ENCODE results near the gene CTSZ.
"Not testable (repeated sequence)": the region's sequence is repeated elsewhere in the genome, so short reads cannot be mapped to it uniquely, and the experiment has no call there.

CTSZ gene

GRCh38 chr20:59013031-59013951, 6.2 kb upstream of the CTSZ start:
- DNase-seq, result no peak

DNA sequence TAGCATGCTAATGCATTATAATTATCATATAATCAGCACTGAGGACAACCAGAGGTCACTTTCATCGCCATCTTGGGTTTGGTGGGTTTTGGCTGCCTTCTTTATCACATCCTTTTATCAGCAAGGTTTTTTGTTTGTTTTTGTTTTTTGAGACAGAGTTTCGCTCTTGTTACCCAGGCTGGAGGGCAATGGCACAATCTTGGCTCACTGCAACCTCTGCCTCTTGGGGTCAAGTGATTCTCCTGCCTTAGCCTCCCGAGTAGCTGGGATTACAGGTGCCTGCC, 4.8 kb upstream of the CTSZ start:
- DNase-seq, result not testable (repeated sequence)

DNA sequence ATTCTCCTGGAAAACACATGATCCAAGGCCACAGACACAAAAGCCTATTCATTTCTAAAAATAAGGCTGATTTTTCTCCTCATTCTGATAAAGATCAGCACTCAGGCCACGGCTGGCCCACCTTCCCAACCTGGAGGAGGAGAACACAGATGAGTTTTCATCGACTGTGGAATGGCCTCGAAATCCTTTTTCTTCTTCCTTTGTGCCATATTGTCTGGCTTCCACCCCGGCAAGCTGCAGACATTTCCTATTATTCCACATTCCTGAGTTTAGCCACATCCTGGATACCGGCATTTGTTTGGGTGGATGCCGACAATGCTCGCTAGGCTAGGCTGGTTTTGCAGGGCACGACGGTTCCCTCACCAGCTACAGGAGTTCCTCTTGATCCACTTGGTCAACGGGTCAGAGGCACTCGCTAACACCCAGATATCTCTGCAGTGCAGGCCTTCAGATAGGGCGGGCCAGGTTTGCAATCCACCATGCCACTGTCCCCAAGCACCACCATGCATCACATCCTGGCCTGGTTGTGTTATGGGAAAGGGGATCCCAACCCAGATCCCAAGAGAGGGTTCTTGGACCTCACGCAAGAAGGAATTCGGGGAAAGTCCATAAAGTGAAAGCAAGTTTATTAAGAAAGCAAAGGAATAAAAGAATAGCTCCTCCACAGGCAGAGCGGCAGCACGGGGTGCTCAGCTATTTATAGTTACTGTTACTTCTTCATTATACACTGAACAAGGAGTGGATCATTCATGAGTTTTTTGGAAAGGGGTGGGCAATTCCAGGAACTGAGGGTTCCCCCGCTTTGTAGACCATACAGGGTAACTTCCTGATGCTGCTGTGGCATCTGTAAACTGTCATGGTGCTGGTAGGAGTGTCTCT, 4.2 kb upstream of the CTSZ start:
- peak; percentile 45 to 85 (median 54) for DNase-seq

GRCh38 chr20:59010321-59010994, 3.4 kb upstream of the CTSZ start:
- no peak for DNase-seq

- DNase-seq, result no peak
These were observed 1.8 kb upstream of the CTSZ start for GRCh38 chr20:59008715-59009336.

- peak; percentile 95 to 100 (median 98) for DNase-seq
These were observed 834 bp upstream of the CTSZ start for GRCh38 chr20:59007665-59008511.

- DNase-seq, result peak in 2 of 3 donors; percentile 54 to 56
These were observed 739 bp downstream of the CTSZ start for GRCh38 chr20:59006167-59006863.

DNA sequence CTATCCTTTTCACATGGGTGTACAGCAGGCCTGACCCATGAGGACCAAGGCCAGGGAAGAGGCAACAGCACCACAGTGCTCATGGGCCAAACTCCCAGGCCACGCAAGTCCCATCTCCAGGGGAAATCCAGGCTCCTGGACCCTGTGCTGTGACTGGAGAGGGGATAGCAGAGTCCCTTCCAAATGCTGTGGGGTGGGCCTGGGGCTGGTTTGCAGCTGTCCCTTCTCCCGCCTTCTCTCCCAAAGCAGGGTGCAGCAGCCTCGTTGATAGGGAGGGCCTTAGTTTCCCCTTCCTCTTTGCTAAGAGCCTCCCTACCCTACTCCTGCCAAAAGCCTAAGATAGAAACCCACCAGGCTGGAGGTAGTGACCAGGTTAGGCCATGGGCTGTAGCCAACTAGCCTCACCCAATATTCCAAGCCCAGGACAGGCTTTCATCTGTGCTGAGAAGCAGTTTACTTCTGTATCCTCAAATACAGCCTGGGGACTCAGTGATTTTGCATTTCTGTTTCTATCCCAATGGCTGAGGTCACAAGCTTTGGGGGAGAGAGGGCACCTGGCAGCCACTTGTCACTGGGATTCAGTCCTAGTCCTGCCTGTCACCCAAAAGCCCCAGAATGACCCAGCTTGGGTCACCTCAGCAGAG, 1.4 kb downstream of the CTSZ start:
- no peak for DNase-seq

DNA sequence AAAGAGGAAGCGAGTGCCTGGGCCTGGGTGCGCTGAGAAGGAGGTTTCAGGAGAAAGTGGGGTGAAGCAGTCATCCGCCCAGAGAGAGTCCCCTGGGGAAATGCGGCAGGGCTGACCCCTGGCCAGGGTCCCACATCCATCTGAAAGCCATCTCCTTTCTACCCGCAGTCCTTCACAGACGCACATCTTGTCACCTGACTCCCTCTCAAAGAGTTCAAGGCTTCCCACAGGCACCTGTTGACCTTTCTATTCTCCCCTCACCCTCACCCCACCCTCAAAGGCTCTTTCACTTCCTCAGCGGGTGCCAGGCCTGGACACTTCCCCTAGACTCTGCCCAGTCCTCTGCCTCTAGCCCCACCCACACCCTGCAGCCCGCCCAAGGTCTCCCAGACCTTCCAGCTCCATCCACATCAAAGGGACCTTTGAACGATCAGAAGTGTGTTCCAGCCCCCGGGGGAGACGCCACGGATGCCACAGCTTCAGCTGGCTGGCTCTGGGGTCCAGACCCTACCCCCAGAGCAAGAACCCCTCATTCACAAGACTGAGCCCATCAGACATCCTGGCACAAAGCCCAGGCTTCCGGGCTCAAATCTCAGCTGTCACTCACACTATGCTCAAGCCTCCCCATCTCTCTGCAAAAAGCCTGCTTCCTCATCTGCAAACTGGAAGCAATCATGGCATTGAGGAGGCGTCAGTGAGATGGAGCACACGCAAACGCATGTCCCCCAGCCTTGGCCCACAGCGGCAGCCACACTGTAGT, 2.1 kb downstream of the CTSZ start:
- DNase-seq, result peak; percentile 81 to 86 (median 82)

GRCh38 chr20:59004493-59004762, 2.6 kb downstream of the CTSZ start:
- peak; percentile 94 to 97 (median 95) for DNase-seq

DNA sequence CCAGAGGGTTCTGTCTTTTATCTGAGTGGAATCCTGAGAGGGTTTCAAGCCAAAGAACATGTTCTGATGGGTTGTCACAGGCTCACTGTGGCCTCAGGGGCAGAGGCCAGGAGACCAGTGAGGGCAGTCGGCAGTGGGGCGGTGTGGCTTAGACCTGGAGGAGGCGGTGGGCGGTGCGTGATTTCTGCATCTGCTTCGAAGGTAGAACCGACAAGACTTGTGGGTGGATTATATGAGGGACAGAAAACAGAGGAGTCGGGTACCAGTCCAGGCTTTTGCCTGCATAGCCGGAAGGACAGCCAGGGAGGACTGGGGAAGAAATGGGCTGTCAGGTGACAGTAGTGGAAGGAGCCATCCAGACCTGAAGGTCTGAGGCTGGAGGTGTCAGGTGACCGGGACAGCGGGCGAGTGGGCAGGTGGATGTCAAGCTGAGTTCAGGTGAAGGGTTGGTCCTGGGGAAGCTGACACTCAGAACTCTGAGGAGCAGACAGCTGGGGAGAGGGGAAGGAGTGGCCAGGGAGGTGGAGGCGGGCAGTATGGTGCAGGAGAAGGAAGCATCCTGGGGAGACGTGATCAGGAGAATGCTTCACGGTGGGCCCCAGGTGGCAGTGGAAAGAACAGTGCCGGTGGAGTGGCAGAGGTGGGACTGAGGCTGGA, 3.1 kb downstream of the CTSZ start:
- no peak for DNase-seq

DNA sequence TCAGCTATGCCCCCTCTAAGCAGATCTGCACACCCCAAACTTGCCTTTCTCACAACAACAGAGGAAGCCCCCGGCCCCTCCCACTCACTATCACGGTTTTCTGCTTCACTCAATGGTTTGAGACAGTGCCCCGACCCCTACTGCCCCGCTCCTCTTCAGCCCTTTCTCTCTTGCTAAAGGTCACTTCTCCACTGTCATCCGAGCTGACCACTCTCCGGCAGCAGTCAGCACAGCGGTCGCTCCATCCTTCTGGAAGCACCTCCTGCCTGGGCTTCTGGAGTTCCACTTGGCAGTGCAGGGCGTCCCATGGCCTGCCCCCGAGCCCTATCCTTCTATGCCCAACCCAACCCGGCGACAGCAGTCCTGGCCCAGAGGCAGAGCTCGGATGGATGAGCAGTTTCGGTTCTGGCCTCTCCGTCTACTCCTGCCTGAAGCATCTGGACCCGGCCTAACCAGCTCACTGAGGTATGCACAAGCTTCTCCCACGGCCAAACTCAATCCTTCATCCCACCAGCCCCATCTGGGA, 4.1 kb downstream of the CTSZ start:
- no peak for DNase-seq

GRCh38 chr20:59002388-59002787, 4.7 kb downstream of the CTSZ start:
- no peak for DNase-seq

DNA sequence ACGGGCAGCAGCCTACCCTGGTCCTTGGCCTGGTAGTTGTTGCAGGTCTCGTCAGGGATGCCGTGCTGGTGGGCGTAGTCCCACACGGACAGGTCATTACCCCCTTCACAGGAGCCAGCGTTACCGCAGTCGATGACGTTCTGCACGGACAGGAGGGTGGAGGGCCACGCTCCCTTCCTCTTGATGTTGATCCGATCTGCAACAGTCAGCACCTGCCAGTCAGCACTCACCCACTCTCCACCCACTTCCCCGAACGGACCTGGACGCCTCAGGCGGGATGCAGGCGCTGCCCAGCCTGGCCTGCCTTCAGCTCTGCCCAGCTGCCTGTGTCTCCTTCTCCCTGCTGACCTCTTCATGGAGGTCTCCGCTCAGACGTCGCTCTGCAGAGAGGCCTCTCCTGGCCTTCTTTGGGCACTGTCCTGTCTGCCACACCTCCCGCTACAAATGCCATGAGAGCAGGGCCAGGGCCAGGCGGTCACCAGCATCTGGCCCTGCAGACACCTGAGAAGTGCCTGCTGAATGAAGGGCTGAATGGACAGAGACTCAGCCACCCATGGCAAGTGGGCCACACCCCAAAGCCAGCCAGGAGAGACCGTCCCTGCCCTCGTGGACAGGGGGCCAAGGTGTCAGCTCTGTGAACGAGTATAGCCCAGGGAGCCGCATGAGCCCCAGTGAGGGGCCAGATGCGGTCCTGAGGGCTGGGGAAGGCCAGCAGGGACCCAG, 5.4 kb downstream of the CTSZ start:
- no peak for DNase-seq

DNA sequence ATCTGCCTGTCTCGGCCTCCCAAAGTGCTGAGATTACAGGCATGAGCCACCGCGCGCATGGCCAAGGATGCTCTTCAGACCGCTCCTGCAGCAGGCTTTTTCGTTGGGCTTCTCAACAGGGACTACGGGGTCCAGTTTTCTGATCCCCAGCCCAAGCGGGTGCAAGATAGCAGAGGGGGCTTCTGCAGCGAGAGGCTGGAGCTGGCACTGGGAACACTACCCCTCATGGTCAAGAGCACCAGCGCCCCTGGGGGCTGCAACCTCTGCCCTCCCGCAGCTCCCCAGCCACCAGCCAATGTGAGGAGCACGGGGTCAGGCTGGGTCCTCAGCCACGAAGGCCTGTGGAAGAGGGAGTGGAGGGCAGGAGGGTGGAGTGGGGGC, 6.0 kb downstream of the CTSZ start:
- DNase-seq, result no peak

GRCh38 chr20:59000326-59000725, 6.7 kb downstream of the CTSZ start:
- DNase-seq, result no peak

DNA sequence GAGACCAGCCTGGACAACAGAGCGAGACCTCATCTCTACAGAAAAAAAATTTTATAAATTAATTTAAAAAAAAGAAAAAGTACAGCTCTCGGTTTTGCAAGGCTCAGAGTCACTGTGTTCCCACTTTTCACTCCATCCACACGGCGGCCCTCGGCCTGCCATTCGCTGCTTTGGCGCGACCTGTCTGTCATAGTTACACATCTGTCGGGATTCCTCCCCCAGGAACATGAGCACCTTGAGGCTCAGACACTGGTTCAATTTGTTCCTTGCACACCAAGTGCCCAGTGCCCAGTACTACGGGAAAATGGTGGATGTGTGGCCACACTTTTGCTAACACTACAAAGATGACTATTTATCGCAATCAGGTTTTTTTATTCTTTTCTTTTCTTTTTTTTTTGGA, 8.4 kb downstream of the CTSZ start:
- no peak for DNase-seq

- no peak for DNase-seq
These were observed 9.8 kb downstream of the CTSZ start for GRCh38 chr20:58997141-58997770.

All from suppressor macrophage treated with lipopolysaccharide for 1 hour (primary cell).